Sigmoid colon (tissue), 4 donors: ENCODE results near the gene THSD7B.

Experiments
- EP300 ChIP-seq, 4 donors: sonication (generic); formaldehyde crosslinking; IDR thresholded peaks; one replicate each; pipeline ENCODE4 v1.6.1; 2017; ENCODE audit warnings: antibody characterized with exemption in 4 of 4
- POLR2A ChIP-seq, 2 donors: fragments of 450-650 bp; IDR thresholded peaks; one replicate each; pipeline ENCODE4 v1.6.1; 2016; ENCODE audit warnings: antibody characterized with exemption in 2 of 2, mild to moderate bottlenecking in 2 of 2, moderate library complexity in 2 of 2
- POLR2AphosphoS5 ChIP-seq, 4 donors: sonication (generic); formaldehyde crosslinking; IDR thresholded peaks; one replicate each; pipeline ENCODE4 v1.6.1; 2017; ENCODE audit warnings: antibody characterized with exemption in 4 of 4
- TF ChIP-seq, protein P1 (sequence below), 4 experiments: fragments of 450-650 bp in 3 of 4; fragments of 200-600 bp in 1 of 4; IDR thresholded peaks; one replicate each; pipeline ENCODE4 v1.5.1; 2016 to 2019; ENCODE audit warnings: antibody characterized with exemption in 4 of 4, mild to moderate bottlenecking in 3 of 4, moderate library complexity in 2 of 4

DNA sequence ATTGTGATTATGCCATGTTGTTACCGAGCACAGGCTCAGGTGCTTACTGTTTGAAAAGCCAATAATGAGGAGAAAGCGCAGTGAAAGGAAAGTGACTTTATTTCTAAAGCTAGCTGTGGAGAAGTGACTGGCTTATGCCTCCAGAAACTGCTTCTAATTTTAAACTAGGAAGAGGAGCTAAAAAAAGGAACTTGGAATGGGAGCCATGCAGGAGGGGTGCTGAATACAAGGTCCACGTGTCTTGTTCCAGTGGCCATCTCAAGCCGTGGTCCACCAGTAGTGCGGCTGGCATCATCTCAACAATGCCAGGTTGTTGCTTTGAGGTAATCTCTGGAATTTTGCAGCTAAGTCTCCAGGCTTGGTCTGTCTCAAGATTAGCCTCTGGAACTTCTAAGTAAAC, 282.0 kb downstream of the THSD7B start:
- TF ChIP-seq, protein P1, sequence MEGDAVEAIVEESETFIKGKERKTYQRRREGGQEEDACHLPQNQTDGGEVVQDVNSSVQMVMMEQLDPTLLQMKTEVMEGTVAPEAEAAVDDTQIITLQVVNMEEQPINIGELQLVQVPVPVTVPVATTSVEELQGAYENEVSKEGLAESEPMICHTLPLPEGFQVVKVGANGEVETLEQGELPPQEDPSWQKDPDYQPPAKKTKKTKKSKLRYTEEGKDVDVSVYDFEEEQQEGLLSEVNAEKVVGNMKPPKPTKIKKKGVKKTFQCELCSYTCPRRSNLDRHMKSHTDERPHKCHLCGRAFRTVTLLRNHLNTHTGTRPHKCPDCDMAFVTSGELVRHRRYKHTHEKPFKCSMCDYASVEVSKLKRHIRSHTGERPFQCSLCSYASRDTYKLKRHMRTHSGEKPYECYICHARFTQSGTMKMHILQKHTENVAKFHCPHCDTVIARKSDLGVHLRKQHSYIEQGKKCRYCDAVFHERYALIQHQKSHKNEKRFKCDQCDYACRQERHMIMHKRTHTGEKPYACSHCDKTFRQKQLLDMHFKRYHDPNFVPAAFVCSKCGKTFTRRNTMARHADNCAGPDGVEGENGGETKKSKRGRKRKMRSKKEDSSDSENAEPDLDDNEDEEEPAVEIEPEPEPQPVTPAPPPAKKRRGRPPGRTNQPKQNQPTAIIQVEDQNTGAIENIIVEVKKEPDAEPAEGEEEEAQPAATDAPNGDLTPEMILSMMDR (IDR thresholded peaks at IDR 0.05), result no peak
- TF ChIP-seq POLR2A (IDR thresholded peaks at IDR 0.05) (no peak), POLR2AphosphoS5 (IDR thresholded peaks at IDR 0.05) (no peak), EP300 (IDR thresholded peaks at IDR 0.05) (no peak)
